HUDEP-2 (cell line): ENCODE results near the gene SPTBN4.
A peak's percentile ranks its signal among the peaks of the same experiment; 100 is the strongest.
"Not testable (repeated sequence)": the region's sequence is repeated elsewhere in the genome, so short reads cannot be mapped to it uniquely, and the experiment has no call there.

ENCODE experiments used
- DNase-seq, 76 experiments: peaks; one replicate each; lab custom pipeline; 2025; ENCODE audit not compliant: unreplicated experiment in 76 of 76; lab: John Stamatoyannopoulos, UW

The SPTBN4 gene

GRCh38 chr19:40463587-40464037 lies 3.2 kb upstream of the SPTBN4 start:
- peak in 16 of 76 experiments; percentile 15 to 69 (median 48) for DNase-seq

- DNase-seq, result peak in 75 of 76 experiments; percentile 86 to 99 (median 95)
Observed at GRCh38 chr19:40464059-40465024, 2.5 kb upstream of the SPTBN4 start.

- peak in 37 of 76 experiments; percentile 42 to 97 (median 81) for DNase-seq
Observed at GRCh38 chr19:40465025-40465556, 1.7 kb upstream of the SPTBN4 start.

GRCh38 chr19:40465557-40466218 lies 1.1 kb upstream of the SPTBN4 start, which contains the start of gene BLVRB:
Gene BLVRB, minus strand, starts transcription at chr19:40465745. Its CDS starts 57 bp downstream, at chr19:40465688.
- DNase-seq, result peak; percentile 90 to 100 (median 100)

- DNase-seq, result peak in 16 of 76 experiments; percentile 53 to 91 (median 66)
Observed at GRCh38 chr19:40466219-40466984, 399 bp upstream of the SPTBN4 start.

GRCh38 chr19:40469011-40469410 lies 2.2 kb downstream of the SPTBN4 start:
- no peak for DNase-seq

- no peak for DNase-seq
Observed at GRCh38 chr19:40471111-40471510, 4.3 kb downstream of the SPTBN4 start.

GRCh38 chr19:40472516-40472915 lies 5.7 kb downstream of the SPTBN4 start:
- no peak for DNase-seq

GRCh38 chr19:40474737-40475136 lies 7.9 kb downstream of the SPTBN4 start:
- no peak for DNase-seq

- DNase-seq, result peak in 1 of 76 experiments; percentile 15
Observed at GRCh38 chr19:40475878-40476644, 9.3 kb downstream of the SPTBN4 start.

GRCh38 chr19:40486017-40486416 lies 19.2 kb downstream of the SPTBN4 start:
- no peak for DNase-seq

- DNase-seq, result no peak
Observed at GRCh38 chr19:40489882-40490230, 23.1 kb downstream of the SPTBN4 start.

- DNase-seq, result no peak
Observed at GRCh38 chr19:40492274-40492673, 25.5 kb downstream of the SPTBN4 start.

- no peak for DNase-seq
Observed at GRCh38 chr19:40493778-40494177, 27.0 kb downstream of the SPTBN4 start.

- DNase-seq, result no peak
Observed at GRCh38 chr19:40494191-40494838, 27.5 kb downstream of the SPTBN4 start.

- no peak for DNase-seq
Observed at GRCh38 chr19:40497214-40497613, 30.4 kb downstream of the SPTBN4 start.

- DNase-seq, result no peak
Observed at GRCh38 chr19:40499320-40499719, 32.5 kb downstream of the SPTBN4 start.

GRCh38 chr19:40500678-40501530 lies 34.1 kb downstream of the SPTBN4 start:
- not testable (repeated sequence) for DNase-seq
